Spleen (tissue), 11 donors: ENCODE data around the gene UBAC1. TPM values are rescaled to one million over a fixed set of nuclear protein-coding genes. Genes with fewer than 3 reads are reported as not detected.

Experiments
- DNase-seq: peaks from one replicate; pipeline ENCODE4 v3.0.0-alpha.2; 2020
- H3K27ac ChIP-seq, 8 donors: fragments of 200-600 bp; sonication (generic) in 7 of 8; 1 replicate in 4 of 8; 2 replicates in 4 of 8; pipeline versions ENCODE4 v1.5.0 to v1.8.0; 2016 to 2021; ENCODE audit warnings: inconsistent platforms in 4 of 8, mild to moderate bottlenecking in 4 of 8, moderate library complexity in 1 of 8
- H3K27me3 ChIP-seq, 7 donors: fragments of 200-600 bp; sonication (generic) in 6 of 7; replicated peaks in 1 of 7; 1 replicate in 4 of 7; 2 replicates in 3 of 7; pipeline versions ENCODE4 v1.5.0 to v1.8.0; 2016 to 2021; ENCODE audit warnings: inconsistent platforms in 3 of 7, mild to moderate bottlenecking in 1 of 7
- H3K36me3 ChIP-seq, 6 donors: fragments of 200-600 bp; sonication (generic) in 5 of 6; 1 replicate in 4 of 6; 2 replicates in 2 of 6; pipeline versions ENCODE4 v1.5.0 to v1.8.0; 2016 to 2021; ENCODE audit warnings: inconsistent platforms in 2 of 6
- H3K4me1 ChIP-seq, 6 donors: fragments of 200-600 bp; sonication (generic) in 5 of 6; 1 replicate in 3 of 6; 2 replicates in 3 of 6; pipeline versions ENCODE4 v1.5.0 to v1.8.0; 2016 to 2021; ENCODE audit warnings: inconsistent platforms in 3 of 6
- H3K4me3 ChIP-seq, 8 donors: fragments of 200-600 bp; sonication (generic) in 7 of 8; 1 replicate in 4 of 8; 2 replicates in 4 of 8; pipeline versions ENCODE4 v1.5.0 to v1.8.0; 2016 to 2021; ENCODE audit warnings: inconsistent platforms in 4 of 8, mild to moderate bottlenecking in 4 of 8, moderate library complexity in 2 of 8
- H3K9me3 ChIP-seq, 8 donors: fragments of 200-600 bp; sonication (generic) in 7 of 8; 1 replicate in 4 of 8; 2 replicates in 4 of 8; pipeline versions ENCODE4 v1.5.0 to v1.8.0; 2016 to 2021; ENCODE audit warnings: inconsistent platforms in 4 of 8
- POLR2A ChIP-seq, 3 donors: fragments of 450-650 bp; IDR thresholded peaks; one replicate each; pipeline ENCODE4 v1.5.1; 2017; ENCODE audit warnings: antibody characterized with exemption in 3 of 3, mild to moderate bottlenecking in 1 of 3
- POLR2AphosphoS5 ChIP-seq, 3 donors: sonication (generic); formaldehyde crosslinking; IDR thresholded peaks; one replicate each; pipeline ENCODE4 v1.5.1; 2017; ENCODE audit warnings: antibody characterized with exemption in 3 of 3
- WGBS, 5 donors: extraction: QIAGEN DNeasy Blood & Tissue Kit in 3 of 5; methylation state at CpG; one replicate each; pipeline versions ENCODE4 v1.1.5 to v1.1.7; 2013 to 2018; 5-methylcytosine and 5-hydroxymethylcytosine counted together
- intact Hi-C: fragments of 100-400 bp; cut with DNase I; formaldehyde crosslinking; loops from one replicate; pipeline ENCODE4 v1.15.0; 2023; ENCODE audit warnings: low total_unique reads
- polyA plus RNA-seq, 3 donors: library from polyadenylated mRNA; stranded (reverse); fragments of 200-250 nt; gene quantifications; one replicate each; pipeline ENCODE4 v1.2.1, GENCODE V29; 2013
- total RNA-seq, 7 donors: library from RNA; depleted of rRNA in 3 of 7; stranded (reverse); fragments of >200 nt in 3 of 7; fragmentation: NEBNext Ultra II Directional in 4 of 7; extraction: Animal tissue kit (Norgen Biotek cat#: 25700) in 4 of 7; gene quantifications; one replicate each; pipeline versions ENCODE4 v1.1.0 to v1.2.1, GENCODE V29; 2016 to 2021
- TF ChIP-seq, protein P1 (sequence below), 11 experiments: fragments of 200-600 bp in 7 of 11; fragments of 450-650 bp in 4 of 11; sonication (generic) in 4 of 11; IDR thresholded peaks in 8 of 11; conservative IDR thresholded peaks in 3 of 11; 1 replicate in 7 of 11; 2 replicates in 4 of 11; pipeline versions ENCODE4 v1.4.0 to v1.8.0; 2016 to 2021; ENCODE audit warnings: antibody characterized with exemption in 11 of 11, inconsistent platforms in 4 of 11, mild to moderate bottlenecking in 1 of 11
- donor health status: healthy with polysubstance abuse.
- donor health status: DM: no; HTN: no; CAD: no; lungs with moderate emphysema.
- donor health status: DM: no; HTN: no; CAD: no.
- donor health status: Bipolar disorder and iron deficiency.
- donor health status: healthy.
- donor health status: DM: no; HTN: no; CAD: no.
- donor health status: DM: yes; HTN: yes; CAD: no.

UBAC1 gene
- total and polyA plus RNA-seq, 10 donors, result 28.0 to 45.8 (median 34.5) TPM

DNA sequence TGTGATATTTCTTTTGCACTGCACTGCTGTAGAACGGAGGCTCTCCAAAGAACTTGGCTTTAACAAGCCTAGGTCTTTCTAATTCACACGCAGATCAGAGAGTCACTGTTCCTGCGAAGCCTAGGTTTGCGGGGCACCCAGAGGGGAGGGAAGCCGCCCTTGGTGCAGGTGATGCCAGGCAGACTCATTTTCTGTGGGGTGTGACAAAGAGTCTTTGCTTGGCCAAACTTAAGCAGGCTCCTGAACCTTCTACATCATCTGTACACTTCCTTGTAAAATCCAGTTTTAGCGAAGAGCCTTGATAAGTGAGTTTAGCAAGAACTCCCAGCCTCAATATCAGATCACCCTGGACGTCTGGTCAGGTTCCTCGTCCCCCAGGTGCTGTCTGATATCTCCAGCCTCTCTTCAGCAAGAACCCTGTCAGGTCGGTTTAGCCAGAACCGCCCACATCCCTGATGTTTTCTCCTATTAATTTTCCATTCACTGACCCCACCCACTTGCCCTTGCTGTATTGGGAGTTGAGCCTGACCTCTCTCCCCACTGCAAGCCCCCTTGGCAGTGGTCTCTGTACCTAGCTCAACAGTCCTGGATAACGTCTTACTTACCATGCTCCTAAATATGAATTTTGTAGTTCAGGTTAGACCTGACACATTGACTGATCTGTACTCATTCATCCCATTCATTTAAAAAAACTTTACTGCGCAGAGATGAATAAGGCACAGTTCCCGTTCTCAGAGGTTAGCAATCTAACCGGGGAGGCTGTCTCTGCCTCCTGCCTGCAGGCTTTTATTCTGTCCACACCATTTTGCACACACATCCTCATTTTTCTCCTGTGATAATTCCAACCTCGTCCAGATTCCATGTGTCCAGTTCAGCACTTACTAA is 880 bp upstream of the UBAC1 start:
- no peak for DNase-seq
- Histone ChIP-seq H3K9me3 (no peaks in the 10 kb centered on the region), H3K4me1 (peaks cover 10 to 60% (median 32%) of the 10 kb centered on the region in 6 donors), H3K27me3 (peaks cover 0 to 14% (median 0%) of the 10 kb centered on the region in 7 donors), H3K27ac (peak overlapping the region in 2 of 8 donors; percentile 91 to 92), H3K36me3 (peaks cover 0 to 3% (median 0%) of the 10 kb centered on the region in 6 donors), H3K4me3 (peak overlapping the region in 2 of 8 donors; percentile 97 to 99)
- 34 to 43% (median 42%) methylated on average over 15 of the region's 15 CpGs for WGBS, 5 donors
- TF ChIP-seq POLR2A (IDR thresholded peaks at IDR 0.05), result no peak
- intact Hi-C loops, result loop anchor here (5.0 kb wide), 1 partner anchor 55 kb away; the partner anchor contains the start of gene CAMSAP1

DNA sequence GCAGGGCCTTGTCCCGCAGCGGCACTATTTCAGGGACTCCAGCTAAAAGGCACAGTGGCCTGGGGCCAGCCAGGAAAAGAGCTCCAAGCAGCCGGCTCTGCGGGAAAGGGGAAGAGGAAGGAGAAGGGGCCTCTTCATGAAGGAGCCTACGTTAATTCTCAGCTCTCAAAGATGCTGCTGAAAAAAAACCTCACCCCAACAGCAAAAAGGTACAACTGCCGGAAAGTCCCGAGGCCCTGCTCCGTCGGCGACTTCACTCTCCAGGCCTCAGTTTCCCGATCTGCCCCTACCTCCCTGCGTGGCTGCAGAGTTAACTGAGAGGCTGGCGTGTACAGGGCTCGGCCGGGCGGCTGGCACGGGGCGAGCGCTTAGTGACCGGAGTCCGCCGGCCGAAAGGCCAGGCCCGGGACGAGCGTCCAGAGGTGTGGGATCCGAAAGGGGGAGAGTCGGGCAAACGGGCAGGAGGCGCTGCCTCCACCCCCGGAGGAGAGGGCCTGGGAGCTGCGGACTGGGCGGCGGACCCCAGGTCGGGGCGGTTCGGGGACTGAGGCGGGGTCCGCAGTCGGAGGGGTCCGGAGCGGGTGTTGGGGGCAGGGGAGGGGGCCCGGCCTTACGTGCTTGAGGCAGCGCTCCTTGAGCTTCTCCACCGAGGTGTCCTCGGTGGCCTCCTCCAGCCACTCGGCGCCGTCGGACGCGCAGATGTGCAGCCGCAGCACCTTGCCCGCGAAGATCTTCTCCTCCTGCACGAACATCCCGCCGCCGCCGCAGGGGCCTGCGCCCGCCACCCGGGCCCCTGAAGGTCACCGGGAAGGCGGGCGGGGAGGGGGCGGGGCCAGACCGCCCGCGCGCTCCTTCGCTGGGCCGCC is 529 bp downstream of the UBAC1 start:
- H3K36me3 ChIP-seq, result peaks cover 0 to 9% (median 0%) of the 10 kb centered on the region in 6 donors
- H3K9me3 ChIP-seq, result no peaks in the 10 kb centered on the region
- peaks cover 0 to 14% (median 0%) of the 10 kb centered on the region in 7 donors for H3K27me3 ChIP-seq
- H3K27ac ChIP-seq, result peak overlapping the region; percentile 70 to 92 (median 86)
- peaks cover 10 to 65% (median 35%) of the 10 kb centered on the region in 6 donors for H3K4me1 ChIP-seq
- WGBS, 5 donors, result 1 to 2% (median 1%) methylated on average over 42 to 74 of the region's 74 CpGs
- peak overlapping the region; percentile 76 to 99 (median 88) for H3K4me3 ChIP-seq
- intact Hi-C loops, result loop anchor here (5.0 kb wide), 1 partner anchor 53 kb away; the partner anchor contains the start of gene CAMSAP1
- no peak for DNase-seq
- TF ChIP-seq POLR2AphosphoS5 (IDR thresholded peaks at IDR 0.05), result peak in 1 of 3 donors; percentile 24
- TF ChIP-seq POLR2A (IDR thresholded peaks at IDR 0.05), result no peak

DNA sequence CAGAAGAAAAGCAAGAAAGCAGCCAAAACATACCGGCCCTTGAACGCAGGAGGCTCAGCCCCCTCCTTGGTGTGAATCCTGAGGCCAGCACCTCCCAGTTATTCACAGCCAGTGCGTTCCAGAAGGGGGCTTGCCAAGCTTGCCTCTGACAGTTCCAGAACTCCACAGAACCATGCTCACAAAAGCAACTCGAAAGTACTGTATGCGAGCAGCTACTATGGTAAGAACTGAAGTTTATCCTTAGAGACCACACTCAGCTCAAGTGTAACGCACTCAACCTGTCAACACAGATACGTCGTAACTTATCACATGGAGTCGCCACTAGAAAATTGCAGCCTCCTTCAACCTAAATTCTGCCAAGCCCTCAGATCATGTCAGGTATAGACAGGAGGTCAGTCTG is 1.4 kb downstream of the UBAC1 start:
- H3K4me3 ChIP-seq, result peak overlapping the region; percentile 76 to 99 (median 88)
- intact Hi-C loops, result loop anchor here (5.0 kb wide), 1 partner anchor 53 kb away; the partner anchor contains the start of gene CAMSAP1
- WGBS, 5 donors, result 66 to 77% (median 75%) methylated on average over 9 of the region's 9 CpGs
- peaks cover 0 to 17% (median 0%) of the 10 kb centered on the region in 6 donors for H3K36me3 ChIP-seq
- no peak for DNase-seq
- peak overlapping the region in 3 of 8 donors; percentile 88 to 92 (median 90) for H3K27ac ChIP-seq
- H3K4me1 ChIP-seq, result peaks cover 10 to 66% (median 35%) of the 10 kb centered on the region in 6 donors
- H3K27me3 ChIP-seq, result peaks cover 0 to 6% (median 0%) of the 10 kb centered on the region in 7 donors
- TF ChIP-seq POLR2A (IDR thresholded peaks at IDR 0.05) (no peak), POLR2AphosphoS5 (IDR thresholded peaks at IDR 0.05) (no peak)
- TF ChIP-seq, protein P1, sequence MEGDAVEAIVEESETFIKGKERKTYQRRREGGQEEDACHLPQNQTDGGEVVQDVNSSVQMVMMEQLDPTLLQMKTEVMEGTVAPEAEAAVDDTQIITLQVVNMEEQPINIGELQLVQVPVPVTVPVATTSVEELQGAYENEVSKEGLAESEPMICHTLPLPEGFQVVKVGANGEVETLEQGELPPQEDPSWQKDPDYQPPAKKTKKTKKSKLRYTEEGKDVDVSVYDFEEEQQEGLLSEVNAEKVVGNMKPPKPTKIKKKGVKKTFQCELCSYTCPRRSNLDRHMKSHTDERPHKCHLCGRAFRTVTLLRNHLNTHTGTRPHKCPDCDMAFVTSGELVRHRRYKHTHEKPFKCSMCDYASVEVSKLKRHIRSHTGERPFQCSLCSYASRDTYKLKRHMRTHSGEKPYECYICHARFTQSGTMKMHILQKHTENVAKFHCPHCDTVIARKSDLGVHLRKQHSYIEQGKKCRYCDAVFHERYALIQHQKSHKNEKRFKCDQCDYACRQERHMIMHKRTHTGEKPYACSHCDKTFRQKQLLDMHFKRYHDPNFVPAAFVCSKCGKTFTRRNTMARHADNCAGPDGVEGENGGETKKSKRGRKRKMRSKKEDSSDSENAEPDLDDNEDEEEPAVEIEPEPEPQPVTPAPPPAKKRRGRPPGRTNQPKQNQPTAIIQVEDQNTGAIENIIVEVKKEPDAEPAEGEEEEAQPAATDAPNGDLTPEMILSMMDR (IDR thresholded peaks at IDR 0.05 in 8 of 11, conservative IDR thresholded peaks at IDR 0.05 in 3 of 11), result no peak
- H3K9me3 ChIP-seq, result no peaks in the 10 kb centered on the region

DNA sequence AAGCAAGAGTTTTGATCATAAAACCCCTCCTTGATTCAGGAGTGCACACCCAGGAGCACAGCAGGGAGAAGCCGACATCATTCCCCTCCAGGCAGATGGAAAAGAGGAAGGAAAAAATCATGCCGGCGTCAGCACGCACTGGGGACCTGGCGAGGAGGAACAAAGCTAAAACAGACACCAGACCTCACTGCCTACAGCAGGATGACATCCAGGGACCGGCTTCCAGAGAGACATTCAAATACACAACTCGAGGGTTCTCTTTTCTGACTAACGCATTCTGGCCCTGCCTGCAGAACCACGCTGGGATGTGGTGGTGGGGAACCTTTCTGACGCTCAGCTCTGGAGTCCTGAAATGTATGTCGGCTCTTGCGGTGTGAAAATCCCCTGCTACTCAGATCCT is 2.7 kb downstream of the UBAC1 start:
- peaks cover 10 to 66% (median 35%) of the 10 kb centered on the region in 6 donors for H3K4me1 ChIP-seq
- no peaks in the 10 kb centered on the region for H3K9me3 ChIP-seq
- H3K36me3 ChIP-seq, result peaks cover 0 to 31% (median 5%) of the 10 kb centered on the region in 6 donors
- H3K4me3 ChIP-seq, result no peak overlapping the region
- no peak for DNase-seq
- no peak overlapping the region for H3K27ac ChIP-seq
- intact Hi-C loops, result no loop called here
- TF ChIP-seq POLR2AphosphoS5 (IDR thresholded peaks at IDR 0.05) (no peak), POLR2A (IDR thresholded peaks at IDR 0.05) (no peak)
- TF ChIP-seq, protein P1 (IDR thresholded peaks at IDR 0.05 in 8 of 11, conservative IDR thresholded peaks at IDR 0.05 in 3 of 11), result no peak
- WGBS, 5 donors, result 49 to 64% (median 58%) methylated on average over 12 of the region's 12 CpGs
- H3K27me3 ChIP-seq, result no peaks in the 10 kb centered on the region
